ENCODE data around the gene ADAMTS17. TPM values are rescaled to one million over a fixed set of nuclear protein-coding genes. Genes with fewer than 3 reads are reported as not detected.

ADAMTS17 gene
- total RNA-seq, 6 experiments from 2014 or later: 14.6 to 34.7 (median 24.2) TPM

DNA sequence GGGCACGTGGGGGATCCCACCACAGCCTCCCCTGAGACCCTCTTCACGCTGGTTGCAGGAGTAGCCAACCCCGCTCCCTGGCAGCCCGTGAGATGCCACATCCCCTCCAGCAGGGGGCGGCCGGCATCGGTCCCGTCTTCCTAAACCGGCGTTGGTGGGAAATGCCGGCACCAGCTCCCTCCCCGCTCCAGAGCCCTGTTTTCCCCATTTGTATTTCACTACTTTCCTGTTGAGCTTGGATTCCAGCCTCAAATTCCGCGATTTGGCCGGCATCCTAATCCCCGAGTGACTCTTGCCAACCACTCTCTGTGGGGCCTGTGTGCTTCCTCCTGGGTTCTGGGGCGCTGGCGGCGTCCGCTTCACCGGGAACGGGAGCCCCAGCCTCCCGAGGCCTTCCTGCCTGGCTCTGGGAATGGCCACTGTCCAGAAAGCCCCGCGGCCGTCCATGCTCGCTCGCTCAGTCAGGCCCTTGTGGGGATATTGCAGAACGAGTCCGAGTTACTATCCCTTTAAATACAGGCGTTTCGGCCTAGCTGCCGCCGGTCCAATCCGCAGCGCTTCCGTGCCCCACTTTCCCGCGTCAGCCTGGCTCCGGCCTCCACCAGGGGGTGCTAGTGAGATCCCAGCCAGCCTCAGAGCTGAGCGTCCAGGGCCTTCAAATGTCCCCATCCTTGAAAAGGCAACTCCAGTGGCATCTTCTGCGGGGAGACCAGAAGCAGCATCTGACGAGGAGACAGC, 8.1 kb upstream of the ADAMTS17 start:
- ATAC-seq (peak; percentile 85 to 94 (median 90)), DNase-seq (peak; percentile 91 to 97 (median 96))
- Histone ChIP-seq H3K36me3 (no peaks in the 10 kb centered on the region), H3K27ac (peak overlapping the region; percentile 98 to 99 (median 99)), H3K9me3 (no peaks in the 10 kb centered on the region), H3K27me3 (no peaks in the 10 kb centered on the region), H3K4me3 (peak overlapping the region; percentile 82 to 92 (median 85)), H3K4me1 (peaks cover 0 to 28% (median 14%) of the 10 kb centered on the region in 4 donors)
- TF ChIP-seq, protein P1, sequence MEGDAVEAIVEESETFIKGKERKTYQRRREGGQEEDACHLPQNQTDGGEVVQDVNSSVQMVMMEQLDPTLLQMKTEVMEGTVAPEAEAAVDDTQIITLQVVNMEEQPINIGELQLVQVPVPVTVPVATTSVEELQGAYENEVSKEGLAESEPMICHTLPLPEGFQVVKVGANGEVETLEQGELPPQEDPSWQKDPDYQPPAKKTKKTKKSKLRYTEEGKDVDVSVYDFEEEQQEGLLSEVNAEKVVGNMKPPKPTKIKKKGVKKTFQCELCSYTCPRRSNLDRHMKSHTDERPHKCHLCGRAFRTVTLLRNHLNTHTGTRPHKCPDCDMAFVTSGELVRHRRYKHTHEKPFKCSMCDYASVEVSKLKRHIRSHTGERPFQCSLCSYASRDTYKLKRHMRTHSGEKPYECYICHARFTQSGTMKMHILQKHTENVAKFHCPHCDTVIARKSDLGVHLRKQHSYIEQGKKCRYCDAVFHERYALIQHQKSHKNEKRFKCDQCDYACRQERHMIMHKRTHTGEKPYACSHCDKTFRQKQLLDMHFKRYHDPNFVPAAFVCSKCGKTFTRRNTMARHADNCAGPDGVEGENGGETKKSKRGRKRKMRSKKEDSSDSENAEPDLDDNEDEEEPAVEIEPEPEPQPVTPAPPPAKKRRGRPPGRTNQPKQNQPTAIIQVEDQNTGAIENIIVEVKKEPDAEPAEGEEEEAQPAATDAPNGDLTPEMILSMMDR (IDR thresholded peaks at IDR 0.05): peak; percentile 67 to 95 (median 83)
- TF ChIP-seq POLR2A (IDR thresholded peaks at IDR 0.05): peak; percentile 71
- 0% methylated on average over 21 of the region's 43 CpGs for WGBS (ENCODE audit: insufficient coverage, low coverage, low lambda C conversion rate, missing lambda C conversion rate)
- intact Hi-C loops (cut with DNase I): no loop called here

DNA sequence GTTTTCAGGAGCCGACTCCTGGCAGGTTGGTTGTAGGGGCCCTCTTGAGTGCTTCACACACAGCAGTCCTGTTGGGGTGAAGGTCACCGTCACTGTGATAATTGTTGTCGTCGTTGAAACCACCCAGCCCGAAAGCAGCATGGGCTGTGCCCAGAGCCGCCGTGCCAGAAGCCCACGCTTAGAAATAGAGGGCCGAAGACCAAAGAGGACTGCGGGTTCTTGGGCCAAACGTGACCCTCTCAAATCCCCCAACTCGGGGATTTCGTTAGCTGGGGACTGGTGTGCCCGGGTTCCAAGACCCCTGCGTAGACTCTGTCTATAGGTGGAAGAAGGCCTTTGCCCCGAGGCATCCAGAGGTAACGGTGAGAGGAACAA, 7.5 kb upstream of the ADAMTS17 start:
- intact Hi-C loops (cut with DNase I): no loop called here
- peak in 1 of 4 donors; percentile 31 for ATAC-seq

GRCh38 chr15:100348578-100348977, 6.8 kb upstream of the ADAMTS17 start:
- TF ChIP-seq POLR2A (IDR thresholded peaks at IDR 0.05): no peak
- TF ChIP-seq, protein P1 (IDR thresholded peaks at IDR 0.05): no peak
- no peak for ATAC-seq
- intact Hi-C loops (cut with DNase I): no loop called here

More for the DNA sequence above, 7.5 kb upstream of the ADAMTS17 start:
- Histone ChIP-seq H3K4me1 (peaks cover 0 to 29% (median 14%) of the 10 kb centered on the region in 4 donors), H3K27ac (peak overlapping the region; percentile 98 to 99 (median 99)), H3K4me3 (peak overlapping the region; percentile 82 to 92 (median 85)), H3K27me3 (no peaks in the 10 kb centered on the region), H3K9me3 (no peaks in the 10 kb centered on the region), H3K36me3 (no peaks in the 10 kb centered on the region)
- WGBS (ENCODE audit: insufficient coverage, low coverage, low lambda C conversion rate, missing lambda C conversion rate): 13% methylated on average over 3 of the region's 17 CpGs
- TF ChIP-seq, protein P1 (IDR thresholded peaks at IDR 0.05): no peak
- TF ChIP-seq POLR2A (IDR thresholded peaks at IDR 0.05): no peak
- no peak for DNase-seq

DNA sequence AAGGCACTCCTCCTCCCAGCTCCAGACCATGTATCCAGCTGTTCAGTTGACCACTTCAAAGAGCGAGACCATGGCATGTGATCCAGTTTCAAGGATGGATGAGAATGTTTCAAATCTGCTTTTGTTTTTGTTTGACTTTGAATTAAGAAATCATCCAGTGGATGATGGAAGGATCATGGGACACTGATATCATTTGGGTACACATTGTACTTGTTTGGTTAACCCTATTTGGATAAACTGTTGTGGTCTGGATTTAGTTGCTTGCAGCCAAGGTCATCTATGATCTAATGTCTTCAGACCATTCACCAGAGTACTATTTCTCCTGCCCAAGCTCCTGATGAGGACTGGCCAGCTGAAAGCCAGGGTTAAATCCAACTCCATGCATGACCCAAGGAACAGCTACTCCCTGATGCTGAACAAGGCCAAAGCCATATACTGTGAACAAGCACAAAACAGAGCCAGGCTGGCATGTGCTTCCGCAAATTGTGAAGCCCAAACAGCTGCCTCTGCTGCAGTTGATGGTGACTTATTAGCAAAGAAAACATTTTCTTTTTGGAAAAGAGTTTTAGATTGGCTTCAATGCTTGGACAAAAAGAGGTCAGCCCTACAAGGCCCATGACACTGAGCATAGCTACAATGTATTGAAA, 5.2 kb upstream of the ADAMTS17 start:
- no peak for TF ChIP-seq POLR2A (IDR thresholded peaks at IDR 0.05)
- TF ChIP-seq, protein P1 (IDR thresholded peaks at IDR 0.05): no peak
- ATAC-seq (peak; percentile 7 to 51 (median 36)), DNase-seq (no peak)
- Histone ChIP-seq H3K4me1 (peaks cover 0 to 42% (median 14%) of the 10 kb centered on the region in 4 donors), H3K27ac (peak overlapping the region; percentile 39 to 99 (median 78)), H3K4me3 (no peak overlapping the region), H3K27me3 (no peaks in the 10 kb centered on the region), H3K36me3 (no peaks in the 10 kb centered on the region), H3K9me3 (no peaks in the 10 kb centered on the region)
- WGBS (ENCODE audit: insufficient coverage, low coverage, low lambda C conversion rate, missing lambda C conversion rate): 73% methylated on average over 2 of the region's 2 CpGs
- intact Hi-C loops (cut with DNase I): no loop called here

More at GRCh38 chr15:100348578-100348977, 6.8 kb upstream of the ADAMTS17 start:
- Histone ChIP-seq H3K4me3 (peak overlapping the region in 1 of 3 donors; percentile 85), H3K36me3 (no peaks in the 10 kb centered on the region), H3K4me1 (peaks cover 0 to 36% (median 14%) of the 10 kb centered on the region in 4 donors), H3K27ac (peak overlapping the region in 1 of 3 donors; percentile 99), H3K9me3 (no peaks in the 10 kb centered on the region), H3K27me3 (no peaks in the 10 kb centered on the region)
- 91% methylated on average over 8 of the region's 8 CpGs for WGBS (ENCODE audit: insufficient coverage, low coverage, low lambda C conversion rate, missing lambda C conversion rate)
- no peak for DNase-seq

Measured in right lobe of liver (tissue), 6 donors.